ENCODE measurements around the gene TUBB4B.
"Not testable (repeated sequence)": the region's sequence is repeated elsewhere in the genome, so short reads cannot be mapped to it uniquely, and the experiment has no call there.

Gene TUBB4B

GRCh38 chr9:137240318-137240840 lies 708 bp upstream of the TUBB4B start:
- peak; percentile 65 for DNase-seq (ENCODE audit: low read depth)
- TF ChIP-seq CTCF (IDR thresholded peaks at IDR 0.05; ENCODE audit: insufficient read depth, low read depth, low read length, missing control alignments): no peak
- peak overlapping the region; percentile 65 for H3K4me3 ChIP-seq (ENCODE audit: low read length)

- peak overlapping the region; percentile 76 for H3K4me3 ChIP-seq (ENCODE audit: low read length)
- peak; percentile 80 for DNase-seq (ENCODE audit: low read depth)
- TF ChIP-seq CTCF (IDR thresholded peaks at IDR 0.05; ENCODE audit: insufficient read depth, low read depth, low read length, missing control alignments): no peak
These were observed 592 bp downstream of the TUBB4B start for GRCh38 chr9:137241490-137242268.

- DNase-seq (ENCODE audit: low read depth): no peak
- no peak for TF ChIP-seq CTCF (IDR thresholded peaks at IDR 0.05; ENCODE audit: insufficient read depth, low read depth, low read length, missing control alignments)
- peak overlapping the region; percentile 76 for H3K4me3 ChIP-seq (ENCODE audit: low read length)
These were observed 1.4 kb downstream of the TUBB4B start for GRCh38 chr9:137242269-137243203.

GRCh38 chr9:137243266-137243625 lies 2.2 kb downstream of the TUBB4B start:
- DNase-seq (ENCODE audit: low read depth): not testable (repeated sequence)
- peak overlapping the region; percentile 76 for H3K4me3 ChIP-seq (ENCODE audit: low read length)

- DNase-seq (ENCODE audit: low read depth): peak; percentile 36
- TF ChIP-seq CTCF (IDR thresholded peaks at IDR 0.05; ENCODE audit: insufficient read depth, low read depth, low read length, missing control alignments): peak; percentile 13
- H3K4me3 ChIP-seq (ENCODE audit: low read length): no peak overlapping the region
These were observed 2.8 kb downstream of the TUBB4B start for GRCh38 chr9:137243626-137244485.

GRCh38 chr9:137244486-137245449 lies 3.7 kb downstream of the TUBB4B start:
- peak; percentile 54 for DNase-seq (ENCODE audit: low read depth)
- H3K4me3 ChIP-seq (ENCODE audit: low read length): no peak overlapping the region
- TF ChIP-seq CTCF (IDR thresholded peaks at IDR 0.05; ENCODE audit: insufficient read depth, low read depth, low read length, missing control alignments): peak; percentile 12

Measured in epithelial cell of esophagus (primary cell).